HL-60 (cell line): ENCODE results near the gene IGLL5.

Experiments used
- CTCF ChIP-seq: IDR thresholded peaks from one replicate; pipeline ENCODE4 v1.5.1; 2011; ENCODE audit warnings: low read length, control low read depth, inconsistent platforms; ENCODE audit not compliant: insufficient read depth
- GABPA ChIP-seq: IDR thresholded peaks from 2 replicates; pipeline ENCODE4 v1.6.1; 2012; ENCODE audit warnings: low read depth

- TF ChIP-seq CTCF (no peak), GABPA (no peak)
These were observed 31.3 kb upstream of the IGLL5 start for GRCh38 chr22:22856364-22856763.
